GM23338 (cell line): ENCODE data around the gene CALM1. TPM values are rescaled to one million over a fixed set of nuclear protein-coding genes. Genes with fewer than 3 reads are reported as not detected.

ENCODE experiments used
- ATAC-seq: fragments of 200-7000 bp; cut with Tn5 transposase; 3 replicates; pipeline ENCODE4 v1.9.1; 2020
- DNase-seq: peaks from one replicate; pipeline ENCODE4 v3.0.0-alpha.2; 2015; ENCODE audit warnings: low spot score
- H2AFZ ChIP-seq: fragments of 200-600 bp; sonication (generic); 2 replicates; pipeline ENCODE4 v1.8.0; 2016; ENCODE audit warnings: antibody characterized with exemption, mild to moderate bottlenecking, moderate library complexity
- H3F3A ChIP-seq: fragments of 200-600 bp; sonication (generic); replicated peaks from 2 replicates; pipeline ENCODE4 v1.8.0; 2017; ENCODE audit warnings: antibody characterized with exemption, mixed run types, low read depth
- H3K27ac ChIP-seq: fragments of 200-600 bp; sonication (generic); 2 replicates; pipeline ENCODE4 v1.6.1; 2016; ENCODE audit warnings: low read depth
- H3K27me3 ChIP-seq: fragments of 200-600 bp; sonication (generic); 2 replicates; pipeline ENCODE4 v1.8.0; 2016; ENCODE audit warnings: mild to moderate bottlenecking, mixed run types, moderate library complexity; ENCODE audit not compliant: insufficient read depth
- H3K36me3 ChIP-seq: fragments of 200-600 bp; sonication (generic); 2 replicates; pipeline ENCODE4 v1.8.0; 2016; ENCODE audit warnings: mild to moderate bottlenecking; ENCODE audit not compliant: insufficient read depth
- H3K4me1 ChIP-seq: fragments of 200-600 bp; sonication (generic); 2 replicates; pipeline ENCODE4 v1.8.0; 2016; ENCODE audit warnings: mild to moderate bottlenecking, moderate library complexity; ENCODE audit not compliant: insufficient read depth
- H3K4me2 ChIP-seq: fragments of 200-600 bp; sonication (generic); 2 replicates; pipeline ENCODE4 v1.7.1; 2017; ENCODE audit warnings: mixed run types
- H3K4me3 ChIP-seq: fragments of 200-600 bp; sonication (generic); 2 replicates; pipeline ENCODE4 v1.6.1; 2016; ENCODE audit warnings: mixed run types
- H3K79me2 ChIP-seq: fragments of 200-600 bp; sonication (generic); replicated peaks from 2 replicates; pipeline ENCODE4 v1.8.0; 2017; ENCODE audit warnings: mild to moderate bottlenecking; ENCODE audit not compliant: insufficient read depth
- H3K9me2 ChIP-seq: fragments of 200-600 bp; sonication (generic); 2 replicates; pipeline ENCODE4 v1.8.0; 2017; ENCODE audit not compliant: insufficient read depth
- H4K20me1 ChIP-seq: fragments of 200-600 bp; sonication (generic); replicated peaks from 2 replicates; pipeline ENCODE4 v1.8.0; 2017; ENCODE audit warnings: mild to moderate bottlenecking; ENCODE audit not compliant: insufficient read depth
- H3K27ac Mint-ChIP-seq: 2 replicates; pipeline ENCODE4 v1.8.0; 2020; ENCODE audit warnings: inconsistent platforms, mild to moderate bottlenecking, moderate library complexity, mixed read lengths
- H3K27me3 Mint-ChIP-seq: 3 replicates; pipeline ENCODE4 v1.8.0; 2022; ENCODE audit warnings: low read depth, mild to moderate bottlenecking, moderate library complexity, mixed read lengths, inconsistent platforms; ENCODE audit not compliant: insufficient read depth, poor library complexity
- H3K36me3 Mint-ChIP-seq: 3 replicates; pipeline ENCODE4 v1.8.0; 2021; ENCODE audit warnings: low read depth, mild to moderate bottlenecking, inconsistent platforms, moderate library complexity, mixed read lengths
- H3K4me1 Mint-ChIP-seq: 3 replicates; pipeline ENCODE4 v1.8.0; 2020; ENCODE audit warnings: mild to moderate bottlenecking, inconsistent platforms, mixed read lengths
- H3K4me3 Mint-ChIP-seq: 3 replicates; pipeline ENCODE4 v1.8.0; 2021; ENCODE audit warnings: moderate library complexity, mild to moderate bottlenecking, inconsistent platforms, mixed read lengths
- H3K9me3 Mint-ChIP-seq: 3 replicates; pipeline ENCODE4 v1.8.0; 2020; ENCODE audit warnings: moderate library complexity, mild to moderate bottlenecking, inconsistent platforms, mixed read lengths
- CREB1 ChIP-seq: fragments of 250-450 bp; sonication (Bioruptor Pico); IDR thresholded peaks from 2 replicates; pipeline ENCODE4 v1.5.0; 2020; ENCODE audit warnings: low read depth, mild to moderate bottlenecking, moderate library complexity
- EZH2 ChIP-seq: fragments of 200-600 bp; sonication (generic); IDR thresholded peaks from one replicate; pipeline ENCODE4 v1.8.0; 2017; ENCODE audit warnings: antibody characterized with exemption, mild to moderate bottlenecking, low read depth; ENCODE audit not compliant: unreplicated experiment
- EZH2phosphoT487 ChIP-seq: fragments of 200-600 bp; sonication (generic); IDR thresholded peaks from one replicate; pipeline ENCODE4 v1.8.1; 2018; ENCODE audit warnings: antibody characterized with exemption; ENCODE audit not compliant: unreplicated experiment
- NANOG ChIP-seq: IDR thresholded peaks from 2 replicates; pipeline ENCODE4 v1.6.1; 2016; ENCODE audit warnings: antibody characterized with exemption, borderline replicate concordance
- STAT1 ChIP-seq: IDR thresholded peaks from one replicate; pipeline ENCODE4 v1.6.1; 2016; ENCODE audit warnings: antibody characterized with exemption; ENCODE audit not compliant: unreplicated experiment
- ZNF114 ChIP-seq: fragments of 250-450 bp; sonication (Bioruptor Pico); IDR thresholded peaks from 2 replicates; pipeline ENCODE4 v1.5.0; 2020; ENCODE audit warnings: mild to moderate bottlenecking, moderate library complexity
- ZNF331 ChIP-seq: fragments of 250-450 bp; sonication (Bioruptor Pico); IDR thresholded peaks from 2 replicates; pipeline ENCODE4 v1.5.0; 2020; ENCODE audit warnings: low read depth, mild to moderate bottlenecking, moderate library complexity
- ZNF462 ChIP-seq: fragments of 250-450 bp; sonication (Bioruptor Pico); IDR thresholded peaks from 2 replicates; pipeline ENCODE4 v1.5.0; 2020; ENCODE audit warnings: mild to moderate bottlenecking, moderate library complexity
- polyA plus RNA-seq: library from polyadenylated mRNA; unstranded; fragments of >200 nt; fragmentation: Nextera tagmentation; extraction: Ambion mirVana; gene quantifications from 2 replicates; pipeline ENCODE4 v1.2.1, GENCODE V29; 2016
- total RNA-seq: library from RNA; depleted of rRNA; stranded (reverse); fragments of >200 nt; shearing (Covaris generic); gene quantifications from 2 replicates; pipeline ENCODE4 v1.2.3, GENCODE V29; 2014
- TF ChIP-seq, protein P1 (sequence below), 2 experiments: fragments of 200-600 bp in 1 of 2; sonication (generic) in 1 of 2; conservative IDR thresholded peaks; 2 replicates each; pipeline versions ENCODE4 v1.5.1 to v1.6.1; 2016 to 2017; ENCODE audit warnings: antibody characterized with exemption in 2 of 2, low read depth in 2 of 2, mild to moderate bottlenecking in 2 of 2, moderate library complexity in 1 of 2
- TF ChIP-seq, protein P2 (sequence below): IDR thresholded peaks from 2 replicates; pipeline ENCODE4 v1.6.1; 2016; ENCODE audit warnings: antibody characterized with exemption

CALM1 gene
- total and polyA plus RNA-seq, 2 experiments from 2014 or later, result 308 to 2,024 TPM

- TF ChIP-seq, protein P1, sequence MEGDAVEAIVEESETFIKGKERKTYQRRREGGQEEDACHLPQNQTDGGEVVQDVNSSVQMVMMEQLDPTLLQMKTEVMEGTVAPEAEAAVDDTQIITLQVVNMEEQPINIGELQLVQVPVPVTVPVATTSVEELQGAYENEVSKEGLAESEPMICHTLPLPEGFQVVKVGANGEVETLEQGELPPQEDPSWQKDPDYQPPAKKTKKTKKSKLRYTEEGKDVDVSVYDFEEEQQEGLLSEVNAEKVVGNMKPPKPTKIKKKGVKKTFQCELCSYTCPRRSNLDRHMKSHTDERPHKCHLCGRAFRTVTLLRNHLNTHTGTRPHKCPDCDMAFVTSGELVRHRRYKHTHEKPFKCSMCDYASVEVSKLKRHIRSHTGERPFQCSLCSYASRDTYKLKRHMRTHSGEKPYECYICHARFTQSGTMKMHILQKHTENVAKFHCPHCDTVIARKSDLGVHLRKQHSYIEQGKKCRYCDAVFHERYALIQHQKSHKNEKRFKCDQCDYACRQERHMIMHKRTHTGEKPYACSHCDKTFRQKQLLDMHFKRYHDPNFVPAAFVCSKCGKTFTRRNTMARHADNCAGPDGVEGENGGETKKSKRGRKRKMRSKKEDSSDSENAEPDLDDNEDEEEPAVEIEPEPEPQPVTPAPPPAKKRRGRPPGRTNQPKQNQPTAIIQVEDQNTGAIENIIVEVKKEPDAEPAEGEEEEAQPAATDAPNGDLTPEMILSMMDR (conservative IDR thresholded peaks at IDR 0.05; ENCODE audit: low read depth in 2 of 2), result no peak
Observed at GRCh38 chr14:90421001-90421631, 24.3 kb downstream of the CALM1 start (continued).

- Mint-ChIP-seq H3K4me1 (peaks cover 18% of the 10 kb centered on the region), H3K27ac (no peak overlapping the region), H3K27me3 (peaks cover 11% of the 10 kb centered on the region), H3K4me3 (no peak overlapping the region), H3K36me3 (no peaks in the 10 kb centered on the region; the same call in 2 of the 3 replicates), H3K9me3 (peaks cover 3% of the 10 kb centered on the region; the same call in 2 of the 3 replicates)
- DNase-seq (no peak), ATAC-seq (no peak)
- Histone ChIP-seq H3K4me3 (no peak overlapping the region), H3F3A (no peaks in the 10 kb centered on the region), H3K27ac (no peak overlapping the region), H3K79me2 (no peaks in the 10 kb centered on the region), H2AFZ (no peak overlapping the region), H3K4me1 (peaks cover 16% of the 10 kb centered on the region), H4K20me1 (no peaks in the 10 kb centered on the region), H3K4me2 (no peak overlapping the region), H3K36me3 (no peaks in the 10 kb centered on the region), H3K27me3 (no peaks in the 10 kb centered on the region), H3K9me2 (no peaks in the 10 kb centered on the region)
- TF ChIP-seq ZNF331 (CRISPR knock-in tag) (no peak), ZNF114 (CRISPR knock-in tag) (no peak), STAT1 (no peak), EZH2phosphoT487 (no peak), EZH2 (no peak), NANOG (no peak), ZNF462 (CRISPR knock-in tag) (no peak), CREB1 (CRISPR knock-in tag) (no peak)
- TF ChIP-seq, protein P1 (conservative IDR thresholded peaks at IDR 0.05; ENCODE audit: low read depth in 2 of 2), result no peak
- TF ChIP-seq, protein P2, sequence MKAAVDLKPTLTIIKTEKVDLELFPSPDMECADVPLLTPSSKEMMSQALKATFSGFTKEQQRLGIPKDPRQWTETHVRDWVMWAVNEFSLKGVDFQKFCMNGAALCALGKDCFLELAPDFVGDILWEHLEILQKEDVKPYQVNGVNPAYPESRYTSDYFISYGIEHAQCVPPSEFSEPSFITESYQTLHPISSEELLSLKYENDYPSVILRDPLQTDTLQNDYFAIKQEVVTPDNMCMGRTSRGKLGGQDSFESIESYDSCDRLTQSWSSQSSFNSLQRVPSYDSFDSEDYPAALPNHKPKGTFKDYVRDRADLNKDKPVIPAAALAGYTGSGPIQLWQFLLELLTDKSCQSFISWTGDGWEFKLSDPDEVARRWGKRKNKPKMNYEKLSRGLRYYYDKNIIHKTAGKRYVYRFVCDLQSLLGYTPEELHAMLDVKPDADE, result no peak
Observed at GRCh38 chr14:90421632-90422020, 24.8 kb downstream of the CALM1 start.
